K562 (cell line): ENCODE measurements around the gene DERL3. TPM values are rescaled to one million over a fixed set of nuclear protein-coding genes. Genes with fewer than 3 reads are reported as not detected.

ENCODE experiments used
- ATAC-seq: fragments of 200-7000 bp; cut with Tn5 transposase; 3 replicates; pipeline ENCODE4 v1.9.1; 2020; ENCODE audit warnings: moderate library complexity
- BruUV-seq: library from RNA; stranded (reverse); fragments of 400-500 nt; replicated peaks from 2 replicates; lab custom pipeline; 2021; lab: Mats Ljungman, UMichigan
- CTCF ChIA-PET: fragments of 300-600 bp; formaldehyde crosslinking; extraction: SDS; loops from one replicate; lab custom pipeline; 2021; ENCODE audit warnings: low intra/inter-chr PET ratio; lab: Yijun Ruan, JAX
- POLR2A ChIA-PET: fragments of 300-600, 350-650 bp; sonication (Branson Sonifier 250); formaldehyde crosslinking; extraction: SDS; loops from one replicate; lab custom pipeline; 2021; ENCODE audit warnings: antibody characterized with exemption, inconsistent platforms; lab: Yijun Ruan, JAX
- DNase-seq, 4 experiments: peaks; one replicate each; pipeline versions ENCODE4 v3.0.0 to v3.0.0-alpha.2; 2011 to 2018; ENCODE audit warnings: low spot score in 3 of 4, mixed read lengths in 3 of 4; ENCODE audit errors: extremely low read depth in 1 of 4
- FAIRE-seq: peaks from 2 replicates; lab custom pipeline; 2011; peaks lifted over from hg19 to GRCh38; lab: Jason Lieb, UNC
- H2AFZ ChIP-seq: 2 replicates; pipeline ENCODE4 v1.6.0; 2011; ENCODE audit warnings: low read depth, low read length, control low read depth, inconsistent platforms
- H3K27ac ChIP-seq: fragments of 200-600 bp; 3 replicates; pipeline ENCODE4 v1.8.0; 2011; ENCODE audit warnings: low read depth, mild to moderate bottlenecking, control low read depth, inconsistent platforms, low read length, moderate library complexity, mixed read lengths; ENCODE audit errors: extremely low read depth
- H3K27me3 ChIP-seq, 2 experiments: fragments of 300-600 bp in 1 of 2; 2 replicates in 1 of 2; 3 replicates in 1 of 2; pipeline versions ENCODE4 v1.6.0 to v1.8.0; 2011; ENCODE audit warnings: inconsistent platforms in 2 of 2, low read length in 2 of 2, mild to moderate bottlenecking in 1 of 2, mixed read lengths in 1 of 2, moderate library complexity in 1 of 2; ENCODE audit not compliant: control insufficient read depth in 2 of 2, insufficient read depth in 2 of 2
- H3K36me3 ChIP-seq: fragments of 300-600 bp; 3 replicates; pipeline ENCODE4 v1.8.0; 2011; ENCODE audit warnings: mild to moderate bottlenecking, low read length, inconsistent platforms; ENCODE audit not compliant: control insufficient read depth, insufficient read depth
- H3K4me1 ChIP-seq, 2 experiments: fragments of 200-600 bp in 1 of 2; replicated peaks in 1 of 2; 2 replicates in 1 of 2; 3 replicates in 1 of 2; pipeline versions ENCODE4 v1.5.1 to v1.8.0; 2011; ENCODE audit warnings: inconsistent platforms in 2 of 2, low read length in 2 of 2, mild to moderate bottlenecking in 1 of 2, mixed read lengths in 1 of 2, moderate library complexity in 1 of 2; ENCODE audit not compliant: control insufficient read depth in 2 of 2, insufficient read depth in 2 of 2
- H3K4me2 ChIP-seq: 2 replicates; pipeline ENCODE4 v1.6.1; 2011; ENCODE audit warnings: low read length, control low read depth, inconsistent platforms, mixed read lengths; ENCODE audit not compliant: insufficient read depth
- H3K4me3 ChIP-seq: fragments of 200-600 bp; sonication (generic), shearing (Covaris generic); 2 replicates; pipeline ENCODE4 v1.5.1; 2016; ENCODE audit warnings: control low read depth, inconsistent platforms
- H3K79me2 ChIP-seq: fragments of 200-600 bp; 3 replicates; pipeline ENCODE4 v1.8.0; 2011; ENCODE audit warnings: low read length, inconsistent platforms; ENCODE audit not compliant: control insufficient read depth, insufficient read depth
- H3K9ac ChIP-seq, 2 experiments: 2 replicates each; pipeline versions ENCODE4 v1.6.0 to v1.6.1; 2011; ENCODE audit warnings: low read depth in 2 of 2, low read length in 2 of 2, control low read depth in 1 of 2, inconsistent platforms in 1 of 2, mild to moderate bottlenecking in 1 of 2, mixed read lengths in 1 of 2; ENCODE audit not compliant: insufficient read depth in 1 of 2
- H3K9me1 ChIP-seq: one replicate; pipeline ENCODE4 v1.6.0; 2011; ENCODE audit warnings: inconsistent platforms, mild to moderate bottlenecking, low read length, moderate library complexity; ENCODE audit not compliant: control insufficient read depth, insufficient read depth
- H3K9me3 ChIP-seq: replicated peaks from 2 replicates; pipeline ENCODE4 v1.5.1; 2011; ENCODE audit warnings: low read depth, low read length, inconsistent platforms; ENCODE audit not compliant: control insufficient read depth, insufficient read depth
- H4K20me1 ChIP-seq: replicated peaks from 2 replicates; pipeline ENCODE4 v1.6.1; 2011; ENCODE audit warnings: low read length, inconsistent platforms, mixed read lengths; ENCODE audit not compliant: control insufficient read depth, insufficient read depth
- COPS2 ChIP-seq: fragments of 450-650 bp; conservative IDR thresholded peaks from 2 replicates; pipeline ENCODE4 v1.6.1; 2016; ENCODE audit warnings: mild to moderate bottlenecking, moderate library complexity
- CREB1 ChIP-seq, 2 experiments: sonication (generic) in 1 of 2; formaldehyde crosslinking in 1 of 2; IDR thresholded peaks; 2 replicates each; pipeline versions ENCODE4 v1.6.1 to v1.8.0; 2012 to 2022; ENCODE audit warnings: inconsistent platforms in 1 of 2, mild to moderate bottlenecking in 1 of 2, missing genetic modification reagents in 1 of 2, moderate library complexity in 1 of 2
- CXXC5 ChIP-seq: fragments of 250-450 bp; sonication (Bioruptor Pico); IDR thresholded peaks from 2 replicates; pipeline ENCODE4 v1.8.0; 2022; ENCODE audit warnings: inconsistent platforms, mild to moderate bottlenecking, moderate library complexity
- HNRNPH1 ChIP-seq: fragments of 200-400 bp; formaldehyde crosslinking; optimal IDR thresholded peaks from 2 replicates; pipeline ENCODE3; 2017; ENCODE audit warnings: low read depth, mild to moderate bottlenecking, low read length, moderate library complexity
- SNIP1 ChIP-seq: fragments of 450-650 bp; IDR thresholded peaks from 2 replicates; pipeline ENCODE4 v1.7.1; 2017; ENCODE audit warnings: low read depth, mild to moderate bottlenecking
- U2AF2 ChIP-seq: fragments of 200-400 bp; formaldehyde crosslinking; optimal IDR thresholded peaks from 2 replicates; pipeline ENCODE3; 2017; ENCODE audit warnings: low read depth, mild to moderate bottlenecking, low read length
- XRCC4 ChIP-seq: IDR thresholded peaks from one replicate; pipeline ENCODE4 v1.6.1; 2011; ENCODE audit not compliant: insufficient read depth, insufficient read length; ENCODE audit errors: extremely low read depth
- ZNF644 ChIP-seq: fragments of 200-800 bp; sonication (Bioruptor generic); IDR thresholded peaks from 2 replicates; pipeline ENCODE4 v1.6.1; 2016; ENCODE audit warnings: low read depth, missing genetic modification characterization, missing compliant biosample characterization
- WGBS: fragments of 100-300 bp; shearing (Covaris generic); methylation state at CpG from one replicate; pipeline ENCODE4 v1.1.6; 2016; ENCODE audit warnings: low coverage, mixed read lengths; ENCODE audit not compliant: insufficient coverage; ENCODE audit errors: missing lambda C conversion rate; 5-methylcytosine and 5-hydroxymethylcytosine counted together
- in situ Hi-C: fragments of 300-500 bp; cut with MboI; formaldehyde crosslinking; loops from 4 replicates; pipeline ENCODE4 v1.15.0; 2018; ENCODE audit warnings: inconsistent platforms, mixed read lengths
- intact Hi-C: fragments of 100-400 bp; cut with micrococcal nuclease; formaldehyde crosslinking; loops from 2 replicates; pipeline ENCODE4 v1.14.2; 2022
- polyA plus RNA-seq, 8 experiments: library from polyadenylated mRNA; depleted of rRNA in 4 of 8; stranded (reverse) in 5 of 8; unstranded in 3 of 8; fragments of >200 nt; fragmentation: Nextera tagmentation in 2 of 8; fragmentation: Illumina TruSeq in 1 of 8; extraction: Ambion mirVana in 2 of 8; extraction: Trizol in 1 of 8; gene quantifications; 2 replicates each; pipeline versions ENCODE4 v1.2.1 to v1.2.3, GENCODE V29; 2011 to 2014; ENCODE audit warnings: inconsistent platforms in 1 of 8, missing spikeins in 1 of 8
- total RNA-seq, 7 experiments: library from RNA; depleted of rRNA in 6 of 7; stranded (reverse); fragments of >200 nt in 6 of 7; fragmentation: Illumina TruSeq in 2 of 7; extraction: Trizol in 2 of 7; gene quantifications; 2 replicates each; pipeline versions ENCODE4 v1.2.1 to v1.2.3, GENCODE V29; 2011 to 2021; ENCODE audit warnings: low replicate concordance in 1 of 7
- TF ChIP-seq, protein P1 (sequence below): sonication (generic); formaldehyde crosslinking; IDR thresholded peaks from 2 replicates; pipeline ENCODE4 v1.8.1; 2023; ENCODE audit warnings: mild to moderate bottlenecking, missing genetic modification reagents
- TF ChIP-seq, protein P2 (sequence below): fragments of 450-650 bp; IDR thresholded peaks from one replicate; pipeline ENCODE4 v1.6.1; 2018; ENCODE audit warnings: mild to moderate bottlenecking, moderate library complexity; ENCODE audit not compliant: partially characterized antibody
- TF ChIP-seq, protein P3 (sequence below): fragments of 450-650 bp; formaldehyde crosslinking; IDR thresholded peaks from 2 replicates; pipeline ENCODE4 v1.4.0; 2020; ENCODE audit warnings: mild to moderate bottlenecking, mixed read lengths
- TF ChIP-seq, protein P4 (sequence below), 2 experiments: IDR thresholded peaks; 2 replicates each; pipeline ENCODE4 v1.6.1; 2011; ENCODE audit warnings: borderline replicate concordance in 1 of 2, control low read depth in 1 of 2, low read depth in 1 of 2, low read length in 1 of 2, mild to moderate bottlenecking in 1 of 2, mixed read lengths in 1 of 2, moderate library complexity in 1 of 2; ENCODE audit not compliant: insufficient read depth in 1 of 2, insufficient read length in 1 of 2, poor library complexity in 1 of 2, severe bottlenecking in 1 of 2; ENCODE audit errors: extremely low read depth in 1 of 2

The DERL3 gene
- total and polyA plus RNA-seq, 9 of the 15 experiments (the other 6 are each of a cell fraction or from before 2014, with no cell fraction given): 1.3 to 12.4 (median 4.8) TPM

DNA sequence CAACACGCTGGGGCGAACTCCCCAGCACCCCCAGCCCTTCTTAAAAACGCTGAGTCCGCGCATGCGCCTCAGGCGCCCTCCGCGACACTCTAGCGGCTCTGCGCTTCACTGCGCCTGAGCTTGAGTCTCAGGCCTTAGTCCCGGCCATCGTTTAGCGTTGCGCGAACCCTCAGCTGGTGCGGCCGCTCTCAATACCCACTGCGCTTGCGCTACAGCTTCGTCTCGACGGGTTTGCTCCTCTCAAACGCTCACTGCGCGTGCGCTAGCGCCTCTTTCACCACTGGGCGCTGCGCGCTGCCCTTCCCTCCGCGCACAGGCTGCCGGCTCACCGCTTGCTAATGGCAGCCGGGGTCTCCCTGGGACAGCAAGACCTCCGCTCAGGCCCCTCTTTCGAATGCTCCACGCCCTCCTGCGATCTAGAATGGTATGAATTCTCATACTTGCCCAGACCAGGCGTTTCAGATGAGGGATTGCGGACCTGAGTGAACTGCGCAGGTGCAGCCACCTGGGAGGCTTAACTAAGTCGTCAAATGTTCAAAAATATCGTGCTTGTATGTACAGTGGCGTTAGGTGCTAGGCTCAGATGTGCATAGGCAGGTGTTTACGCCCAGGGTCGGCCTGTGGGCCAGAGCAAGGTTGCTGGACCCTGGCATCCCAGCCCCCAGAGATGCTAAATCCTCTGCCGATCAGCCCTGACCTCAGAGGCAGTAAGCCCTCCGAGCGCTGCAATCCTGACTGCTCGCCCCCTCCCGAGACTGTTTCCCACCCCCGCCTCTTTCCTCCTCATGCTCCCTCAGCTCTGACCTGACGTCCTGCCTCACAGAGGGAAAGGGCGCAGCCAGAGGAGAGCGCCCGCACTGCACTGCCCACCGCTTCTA is 19.0 kb upstream of the DERL3 start, which contains the start of gene SLC2A11:
Gene SLC2A11, plus strand, starts transcription at position 270 of the 878 bp plus-strand sequence. Its CDS starts 125 bp downstream, at position 395.
- Histone ChIP-seq H3K4me2 (peak within 1 kb of the TSS; percentile 89), H3K9me1 (no peaks in the 10 kb centered on the region), H3K4me1 (peaks cover 0 to 19% of the 10 kb centered on the region in 2 experiments; a peak in 3 of 5 replicates), H3K27me3 (no peaks in the 10 kb centered on the region), H2AFZ (peak within 1 kb of the TSS; percentile 94), H3K27ac (peak within 1 kb of the TSS; percentile 38), H3K9me3 (no peaks in the 10 kb centered on the region), H3K4me3 (peak within 1 kb of the TSS; percentile 51), H3K79me2 (no peaks in the 10 kb centered on the region), H4K20me1 (no peaks in the 10 kb centered on the region), H3K9ac (peak within 1 kb of the TSS; percentile 60 to 91), H3K36me3 (no peaks in the 10 kb centered on the region)
- WGBS: 2% methylated on average over 49 of the region's 60 CpGs
- FAIRE-seq (peak; percentile 93), ATAC-seq (peak; percentile 99), DNase-seq (peak; percentile 84 to 96 (median 90))
- BruUV-seq: TSS peak; percentile 75
- ChIA-PET CTCF (no interaction called here), POLR2A (interaction anchor here (0.6 to 1.1 kb wide), 2 partner anchors 38 to 1056 kb away, joined by 3 read pairs; no protein-coding TSS in a partner anchor)
- intact Hi-C loops (no loop called here), in situ Hi-C loops (loop anchor here (25.0 kb wide), 1 partner anchor 546 kb away; no protein-coding TSS in a partner anchor)
- TF ChIP-seq XRCC4 (no peak), HNRNPH1 (no peak), U2AF2 (no peak), SNIP1 (no peak), CREB1 (IDR thresholded peaks at IDR 0.05) (no peak), CREB1 (CRISPR knock-in tag; IDR thresholded peaks at IDR 0.05) (peak; percentile 46; the same call in 1 of the 2 replicates), ZNF644 (tag) (no peak), CXXC5 (CRISPR knock-in tag) (peak; percentile 63; the same call in 1 of the 2 replicates), COPS2 (no peak)
- TF ChIP-seq, protein P1, sequence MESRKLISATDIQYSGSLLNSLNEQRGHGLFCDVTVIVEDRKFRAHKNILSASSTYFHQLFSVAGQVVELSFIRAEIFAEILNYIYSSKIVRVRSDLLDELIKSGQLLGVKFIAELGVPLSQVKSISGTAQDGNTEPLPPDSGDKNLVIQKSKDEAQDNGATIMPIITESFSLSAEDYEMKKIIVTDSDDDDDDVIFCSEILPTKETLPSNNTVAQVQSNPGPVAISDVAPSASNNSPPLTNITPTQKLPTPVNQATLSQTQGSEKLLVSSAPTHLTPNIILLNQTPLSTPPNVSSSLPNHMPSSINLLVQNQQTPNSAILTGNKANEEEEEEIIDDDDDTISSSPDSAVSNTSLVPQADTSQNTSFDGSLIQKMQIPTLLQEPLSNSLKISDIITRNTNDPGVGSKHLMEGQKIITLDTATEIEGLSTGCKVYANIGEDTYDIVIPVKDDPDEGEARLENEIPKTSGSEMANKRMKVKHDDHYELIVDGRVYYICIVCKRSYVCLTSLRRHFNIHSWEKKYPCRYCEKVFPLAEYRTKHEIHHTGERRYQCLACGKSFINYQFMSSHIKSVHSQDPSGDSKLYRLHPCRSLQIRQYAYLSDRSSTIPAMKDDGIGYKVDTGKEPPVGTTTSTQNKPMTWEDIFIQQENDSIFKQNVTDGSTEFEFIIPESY (CRISPR knock-in tag): no peak
- TF ChIP-seq, protein P2, sequence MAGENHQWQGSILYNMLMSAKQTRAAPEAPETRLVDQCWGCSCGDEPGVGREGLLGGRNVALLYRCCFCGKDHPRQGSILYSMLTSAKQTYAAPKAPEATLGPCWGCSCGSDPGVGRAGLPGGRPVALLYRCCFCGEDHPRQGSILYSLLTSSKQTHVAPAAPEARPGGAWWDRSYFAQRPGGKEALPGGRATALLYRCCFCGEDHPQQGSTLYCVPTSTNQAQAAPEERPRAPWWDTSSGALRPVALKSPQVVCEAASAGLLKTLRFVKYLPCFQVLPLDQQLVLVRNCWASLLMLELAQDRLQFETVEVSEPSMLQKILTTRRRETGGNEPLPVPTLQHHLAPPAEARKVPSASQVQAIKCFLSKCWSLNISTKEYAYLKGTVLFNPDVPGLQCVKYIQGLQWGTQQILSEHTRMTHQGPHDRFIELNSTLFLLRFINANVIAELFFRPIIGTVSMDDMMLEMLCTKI: no peak
- TF ChIP-seq, protein P3, sequence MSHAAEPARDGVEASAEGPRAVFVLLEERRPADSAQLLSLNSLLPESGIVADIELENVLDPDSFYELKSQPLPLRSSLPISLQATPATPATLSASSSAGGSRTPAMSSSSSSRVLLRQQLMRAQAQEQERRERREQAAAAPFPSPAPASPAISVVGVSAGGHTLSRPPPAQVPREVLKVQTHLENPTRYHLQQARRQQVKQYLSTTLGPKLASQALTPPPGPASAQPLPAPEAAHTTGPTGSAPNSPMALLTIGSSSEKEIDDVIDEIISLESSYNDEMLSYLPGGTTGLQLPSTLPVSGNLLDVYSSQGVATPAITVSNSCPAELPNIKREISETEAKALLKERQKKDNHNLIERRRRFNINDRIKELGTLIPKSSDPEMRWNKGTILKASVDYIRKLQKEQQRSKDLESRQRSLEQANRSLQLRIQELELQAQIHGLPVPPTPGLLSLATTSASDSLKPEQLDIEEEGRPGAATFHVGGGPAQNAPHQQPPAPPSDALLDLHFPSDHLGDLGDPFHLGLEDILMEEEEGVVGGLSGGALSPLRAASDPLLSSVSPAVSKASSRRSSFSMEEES: no peak
- TF ChIP-seq, protein P4, sequence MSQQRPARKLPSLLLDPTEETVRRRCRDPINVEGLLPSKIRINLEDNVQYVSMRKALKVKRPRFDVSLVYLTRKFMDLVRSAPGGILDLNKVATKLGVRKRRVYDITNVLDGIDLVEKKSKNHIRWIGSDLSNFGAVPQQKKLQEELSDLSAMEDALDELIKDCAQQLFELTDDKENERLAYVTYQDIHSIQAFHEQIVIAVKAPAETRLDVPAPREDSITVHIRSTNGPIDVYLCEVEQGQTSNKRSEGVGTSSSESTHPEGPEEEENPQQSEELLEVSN (IDR thresholded peaks at IDR 0.05; ENCODE audit: borderline replicate concordance in 1 of 2, extremely low read depth in 1 of 2, insufficient read depth in 1 of 2, insufficient read length in 1 of 2, low read depth in 1 of 2, low read length in 1 of 2, poor library complexity in 1 of 2, severe bottlenecking in 1 of 2): peak; percentile 39 to 58
